Rectal smooth muscle tissue (tissue), 1 donor: ENCODE results near the gene CCDC51.

ENCODE experiments used
- H3K27ac ChIP-seq: one replicate; pipeline ENCODE4 v1.7.0; 2013; ENCODE audit warnings: low read depth, low read length, inconsistent platforms
- H3K27me3 ChIP-seq: one replicate; pipeline ENCODE4 v1.7.0; 2013; ENCODE audit warnings: low read length; ENCODE audit not compliant: control insufficient read depth, insufficient read depth
- H3K36me3 ChIP-seq: one replicate; pipeline ENCODE4 v1.7.0; 2013; ENCODE audit warnings: low read length; ENCODE audit not compliant: control insufficient read depth, insufficient read depth
- H3K4me1 ChIP-seq: one replicate; pipeline ENCODE4 v1.7.0; 2013; ENCODE audit warnings: low read length; ENCODE audit not compliant: control insufficient read depth, insufficient read depth
- H3K4me3 ChIP-seq: one replicate; pipeline ENCODE4 v1.7.0; 2013; ENCODE audit warnings: low read length
- H3K9ac ChIP-seq: one replicate; pipeline ENCODE4 v1.7.0; 2013; ENCODE audit warnings: low read length

CCDC51 gene

GRCh38 chr3:48412375-48413001 is 27.4 kb downstream of the CCDC51 start:
- H3K9ac ChIP-seq, result no peak overlapping the region
- H3K4me3 ChIP-seq, result no peak overlapping the region
- H3K36me3 ChIP-seq, result peaks cover 50% of the 10 kb centered on the region
- H3K4me1 ChIP-seq, result no peaks in the 10 kb centered on the region
- H3K27me3 ChIP-seq, result no peaks in the 10 kb centered on the region
- no peak overlapping the region for H3K27ac ChIP-seq

GRCh38 chr3:48411606-48412374 is 28.1 kb downstream of the CCDC51 start:
- H3K27ac ChIP-seq, result no peak overlapping the region

GRCh38 chr3:48411041-48411588 is 28.8 kb downstream of the CCDC51 start:
- Histone ChIP-seq H3K27me3 (no peaks in the 10 kb centered on the region), H3K27ac (no peak overlapping the region), H3K9ac (no peak overlapping the region), H3K36me3 (peaks cover 42% of the 10 kb centered on the region), H3K4me1 (no peaks in the 10 kb centered on the region), H3K4me3 (no peak overlapping the region)

More at GRCh38 chr3:48411606-48412374, 28.1 kb downstream of the CCDC51 start:
- H3K36me3 ChIP-seq, result peaks cover 43% of the 10 kb centered on the region
- H3K9ac ChIP-seq, result no peak overlapping the region
- H3K4me3 ChIP-seq, result no peak overlapping the region
- H3K4me1 ChIP-seq, result no peaks in the 10 kb centered on the region
- no peaks in the 10 kb centered on the region for H3K27me3 ChIP-seq

- H3K27me3 ChIP-seq, result no peaks in the 10 kb centered on the region
- H3K9ac ChIP-seq, result no peak overlapping the region
- no peak overlapping the region for H3K27ac ChIP-seq
- no peak overlapping the region for H3K4me3 ChIP-seq
- peaks cover 42% of the 10 kb centered on the region for H3K36me3 ChIP-seq
- H3K4me1 ChIP-seq, result no peaks in the 10 kb centered on the region
These were observed 29.5 kb downstream of the CCDC51 start for GRCh38 chr3:48410205-48411040.

GRCh38 chr3:48409291-48410201 is 30.4 kb downstream of the CCDC51 start:
- no peak overlapping the region for H3K27ac ChIP-seq
- H3K4me1 ChIP-seq, result no peaks in the 10 kb centered on the region
- no peaks in the 10 kb centered on the region for H3K27me3 ChIP-seq
- H3K9ac ChIP-seq, result no peak overlapping the region
- H3K4me3 ChIP-seq, result no peak overlapping the region
- H3K36me3 ChIP-seq, result peaks cover 44% of the 10 kb centered on the region

- H3K27me3 ChIP-seq, result no peaks in the 10 kb centered on the region
- H3K4me3 ChIP-seq, result no peak overlapping the region
- H3K36me3 ChIP-seq, result peaks cover 41% of the 10 kb centered on the region
- no peak overlapping the region for H3K27ac ChIP-seq
- no peaks in the 10 kb centered on the region for H3K4me1 ChIP-seq
- H3K9ac ChIP-seq, result no peak overlapping the region
These were observed 31.1 kb downstream of the CCDC51 start for GRCh38 chr3:48408823-48409281.

GRCh38 chr3:48407542-48408099 is 32.3 kb downstream of the CCDC51 start:
- Histone ChIP-seq H3K4me3 (no peak overlapping the region), H3K27ac (no peak overlapping the region), H3K27me3 (no peaks in the 10 kb centered on the region), H3K4me1 (peaks cover 4% of the 10 kb centered on the region), H3K9ac (no peak overlapping the region), H3K36me3 (peaks cover 32% of the 10 kb centered on the region)

GRCh38 chr3:48406443-48407431 is 33.2 kb downstream of the CCDC51 start:
- Histone ChIP-seq H3K9ac (no peak overlapping the region), H3K27me3 (no peaks in the 10 kb centered on the region), H3K36me3 (peaks cover 28% of the 10 kb centered on the region), H3K4me1 (peaks cover 11% of the 10 kb centered on the region), H3K27ac (no peak overlapping the region), H3K4me3 (no peak overlapping the region)

- Histone ChIP-seq H3K4me1 (peaks cover 15% of the 10 kb centered on the region), H3K36me3 (peaks cover 23% of the 10 kb centered on the region), H3K9ac (no peak overlapping the region), H3K27me3 (no peaks in the 10 kb centered on the region), H3K27ac (no peak overlapping the region), H3K4me3 (no peak overlapping the region)
These were observed 33.9 kb downstream of the CCDC51 start for GRCh38 chr3:48405971-48406370.

- H3K27me3 ChIP-seq, result no peaks in the 10 kb centered on the region
- H3K4me3 ChIP-seq, result no peak overlapping the region
- H3K27ac ChIP-seq, result no peak overlapping the region
- peaks cover 15% of the 10 kb centered on the region for H3K4me1 ChIP-seq
- H3K9ac ChIP-seq, result no peak overlapping the region
- peaks cover 17% of the 10 kb centered on the region for H3K36me3 ChIP-seq
These were observed 34.5 kb downstream of the CCDC51 start for GRCh38 chr3:48405343-48405881.
